SK-N-SH (cell line): ENCODE results near the gene DHX57. TPM values are rescaled to one million over a fixed set of nuclear protein-coding genes. Genes with fewer than 3 reads are reported as not detected.

Experiments used
- CTCF ChIA-PET: fragments of 300-600, 350-600 bp; formaldehyde crosslinking; extraction: SDS; loops from one replicate; lab custom pipeline; 2021; lab: Yijun Ruan, JAX
- POLR2A ChIA-PET: fragments of 350-600 bp; sonication (Branson Sonifier 250); formaldehyde crosslinking; extraction: SDS; loops from one replicate; lab custom pipeline; 2020; ENCODE audit warnings: antibody characterized with exemption, inconsistent platforms; lab: Yijun Ruan, JAX
- DNase-seq: peaks from one replicate; pipeline ENCODE4 v3.0.0; 2012
- H2AFZ ChIP-seq: fragments of 200-600 bp; sonication (generic); 2 replicates; pipeline ENCODE4 v1.8.1; 2016; ENCODE audit warnings: antibody characterized with exemption, mild to moderate bottlenecking, low read depth
- H3F3A ChIP-seq: fragments of 200-600 bp; sonication (generic); replicated peaks from 2 replicates; pipeline ENCODE3; 2016; ENCODE audit warnings: antibody characterized with exemption, mild to moderate bottlenecking; ENCODE audit not compliant: insufficient read depth
- H3K27ac ChIP-seq, 2 experiments: fragments of 200-500 bp in 1 of 2; fragments of 200-600 bp in 1 of 2; sonication (Bioruptor generic) in 1 of 2; sonication (generic), shearing (Covaris generic) in 1 of 2; 2 replicates each; pipeline versions ENCODE4 v1.5.1 to v1.6.1; 2014 to 2016; ENCODE audit warnings: low read depth in 2 of 2, inconsistent platforms in 1 of 2, low read length in 1 of 2, mild to moderate bottlenecking in 1 of 2, mixed read lengths in 1 of 2
- H3K27me3 ChIP-seq: fragments of 200-600 bp; sonication (generic), shearing (Covaris generic); 2 replicates; pipeline ENCODE4 v1.6.1; 2016; ENCODE audit warnings: mixed run types; ENCODE audit not compliant: insufficient read depth
- H3K36me3 ChIP-seq, 2 experiments: fragments of 200-500 bp in 1 of 2; fragments of 200-600 bp in 1 of 2; sonication (Bioruptor generic) in 1 of 2; sonication (generic) in 1 of 2; replicated peaks in 1 of 2; 2 replicates each; pipeline versions ENCODE3 to v1.5.1; 2014 to 2016; ENCODE audit warnings: low read length in 1 of 2, mild to moderate bottlenecking in 1 of 2; ENCODE audit not compliant: insufficient read depth in 2 of 2, control insufficient read depth in 1 of 2
- H3K4me1 ChIP-seq, 2 experiments: fragments of 200-500 bp in 1 of 2; fragments of 200-600 bp in 1 of 2; sonication (Bioruptor generic) in 1 of 2; sonication (generic), shearing (Covaris generic) in 1 of 2; 2 replicates each; pipeline versions ENCODE4 v1.5.1 to v1.6.1; 2014 to 2016; ENCODE audit warnings: low read depth in 1 of 2, low read length in 1 of 2, mixed run types in 1 of 2; ENCODE audit not compliant: insufficient read depth in 2 of 2, control insufficient read depth in 1 of 2
- H3K4me2 ChIP-seq: fragments of 200-600 bp; sonication (generic), shearing (Covaris generic); 2 replicates; pipeline ENCODE4 v1.6.1; 2017; ENCODE audit warnings: mixed run types
- H3K4me3 ChIP-seq, 2 experiments: fragments of 200-500 bp in 1 of 2; fragments of 200-600 bp in 1 of 2; sonication (Bioruptor generic) in 1 of 2; sonication (generic), shearing (Covaris generic) in 1 of 2; 2 replicates each; pipeline versions ENCODE4 v1.5.1 to v1.8.1; 2014 to 2016; ENCODE audit warnings: low read depth in 2 of 2, inconsistent platforms in 1 of 2, low read length in 1 of 2, mild to moderate bottlenecking in 1 of 2, mixed read lengths in 1 of 2, moderate library complexity in 1 of 2
- H3K79me2 ChIP-seq: fragments of 200-600 bp; sonication (generic); 2 replicates; pipeline ENCODE4 v1.8.1; 2017; ENCODE audit warnings: mild to moderate bottlenecking; ENCODE audit not compliant: insufficient read depth
- H3K9ac ChIP-seq: fragments of 200-600 bp; sonication (generic); 2 replicates; pipeline ENCODE4 v1.6.1; 2017; ENCODE audit warnings: mixed run types
- H3K9me2 ChIP-seq: fragments of 200-600 bp; sonication (generic); 2 replicates; pipeline ENCODE4 v1.6.1; 2017; ENCODE audit warnings: mixed run types
- H3K9me3 ChIP-seq: fragments of 200-600 bp; sonication (generic); 2 replicates; pipeline ENCODE4 v1.6.1; 2017; ENCODE audit warnings: mixed run types, mild to moderate bottlenecking, moderate library complexity
- H4K20me1 ChIP-seq: fragments of 200-600 bp; sonication (generic); 2 replicates; pipeline ENCODE4 v1.6.1; 2017; ENCODE audit warnings: mild to moderate bottlenecking, mixed run types; ENCODE audit not compliant: insufficient read depth
- CHD2 ChIP-seq: fragments of 150-350 bp; IDR thresholded peaks from 2 replicates; pipeline ENCODE4 v1.6.1; 2018; ENCODE audit warnings: low read length; ENCODE audit not compliant: partially characterized antibody
- CTCF ChIP-seq: fragments of 200-600 bp; sonication (generic); IDR thresholded peaks from 2 replicates; pipeline ENCODE4 v1.6.1; 2017; ENCODE audit warnings: antibody characterized with exemption, mild to moderate bottlenecking, moderate library complexity
- ELF1 ChIP-seq: IDR thresholded peaks from 2 replicates; pipeline ENCODE4 v1.4.0; 2012
- EP300 ChIP-seq, 2 experiments: IDR thresholded peaks; 2 replicates each; pipeline versions ENCODE4 v1.4.0 to v1.6.1; 2012; ENCODE audit warnings: borderline replicate concordance in 1 of 2, low read depth in 1 of 2, low read length in 1 of 2
- EZH2phosphoT487 ChIP-seq: fragments of 200-600 bp; sonication (generic); IDR thresholded peaks from 2 replicates; pipeline ENCODE4 v1.6.1; 2017; ENCODE audit warnings: low read depth, mixed run types, mild to moderate bottlenecking, antibody characterized with exemption, moderate library complexity, borderline replicate concordance
- FOSL2 ChIP-seq: IDR thresholded peaks from 2 replicates; pipeline ENCODE4 v1.4.0; 2012; ENCODE audit warnings: low read depth, mild to moderate bottlenecking, moderate library complexity, borderline replicate concordance
- FOXJ3 ChIP-seq: sonication (generic); formaldehyde crosslinking; IDR thresholded peaks from 2 replicates; pipeline ENCODE4 v1.5.1; 2020; ENCODE audit warnings: mild to moderate bottlenecking, missing genetic modification reagents
- GABPA ChIP-seq: IDR thresholded peaks from 2 replicates; pipeline ENCODE4 v1.4.0; 2012; ENCODE audit warnings: low read depth, mild to moderate bottlenecking
- GATA2 ChIP-seq: sonication (generic); formaldehyde crosslinking; IDR thresholded peaks from 2 replicates; pipeline ENCODE4 v1.5.0; 2020; ENCODE audit warnings: mild to moderate bottlenecking, missing genetic modification reagents
- IRF3 ChIP-seq: fragments of 150-350 bp; IDR thresholded peaks from 2 replicates; pipeline ENCODE4 v1.6.1; 2016; ENCODE audit warnings: mild to moderate bottlenecking, low read depth, low read length
- MEF2A ChIP-seq: IDR thresholded peaks from 2 replicates; pipeline ENCODE4 v1.4.0; 2012; ENCODE audit warnings: low read depth, borderline replicate concordance
- MXI1 ChIP-seq: IDR thresholded peaks from 2 replicates; pipeline ENCODE4 v1.6.1; 2012; ENCODE audit warnings: mild to moderate bottlenecking, low read depth, low read length, improper control_type of control experiment
- NFIC ChIP-seq: IDR thresholded peaks from 2 replicates; pipeline ENCODE4 v1.4.0; 2012; ENCODE audit warnings: borderline replicate concordance
- POLR2AphosphoS5 ChIP-seq: IDR thresholded peaks from 2 replicates; pipeline ENCODE4 v1.6.1; 2012; ENCODE audit warnings: low read depth, low read length
- RAD21 ChIP-seq: IDR thresholded peaks from 2 replicates; pipeline ENCODE4 v1.6.1; 2012; ENCODE audit warnings: mild to moderate bottlenecking, low read length
- RCOR1 ChIP-seq: fragments of 150-350 bp; IDR thresholded peaks from 2 replicates; pipeline ENCODE4 v1.6.1; 2017; ENCODE audit warnings: antibody characterized with exemption, low read length
- SMC3 ChIP-seq: IDR thresholded peaks from 2 replicates; pipeline ENCODE4 v1.6.1; 2012; ENCODE audit warnings: low read depth, low read length, improper control_type of control experiment
- USF1 ChIP-seq: IDR thresholded peaks from 2 replicates; pipeline ENCODE4 v1.4.0; 2012; ENCODE audit warnings: low read depth, borderline replicate concordance
- YY1 ChIP-seq: IDR thresholded peaks from 2 replicates; pipeline ENCODE4 v1.4.0; 2012; ENCODE audit warnings: low read depth, mild to moderate bottlenecking
- WGBS: methylation state at CpG from one replicate; pipeline ENCODE4 v1.1.6; 2017; ENCODE audit warnings: low lambda C conversion rate; 5-methylcytosine and 5-hydroxymethylcytosine counted together
- polyA plus RNA-seq, 3 experiments: library from polyadenylated mRNA; depleted of rRNA; stranded (reverse); fragments of >200 nt; gene quantifications; 2 replicates each; pipeline ENCODE4 v1.2.3, GENCODE V29; 2012

Gene DHX57
- polyA plus RNA-seq, 1 of the 3 experiments (the other 2 are of a cell fraction), result 12.3 TPM

GRCh38 chr2:38830526-38831159 lies 45.1 kb downstream of the DHX57 start:
- no peak for TF ChIP-seq FOXJ3
- TF ChIP-seq POLR2AphosphoS5, result no peak
- no peak for TF ChIP-seq RCOR1
- no peak for TF ChIP-seq CTCF
- Histone ChIP-seq H2AFZ (no peak overlapping the region), H3F3A (no peaks in the 10 kb centered on the region), H4K20me1 (no peaks in the 10 kb centered on the region), H3K9ac (no peak overlapping the region), H3K9me3 (no peaks in the 10 kb centered on the region), H3K27ac (no peak overlapping the region), H3K4me3 (no peak overlapping the region), H3K4me1 (peaks cover 0 to 8% of the 10 kb centered on the region in 2 experiments; a peak in 1 of 4 replicates), H3K27me3 (no peaks in the 10 kb centered on the region), H3K79me2 (no peaks in the 10 kb centered on the region), H3K36me3 (peaks cover 23 to 39% of the 10 kb centered on the region in 2 experiments), H3K4me2 (no peak overlapping the region), H3K9me2 (no peaks in the 10 kb centered on the region)
- CTCF ChIA-PET, result interaction anchor here (1.0 kb wide), 1 partner anchor 32 kb away, joined by 3 read pairs; no protein-coding TSS in a partner anchor
- 94% methylated on average over 6 of the region's 6 CpGs for whole genome bisulfite sequencing
- DNase-seq, result no peak
- POLR2A ChIA-PET, result no interaction called here

GRCh38 chr2:38829971-38830370 lies 45.8 kb downstream of the DHX57 start:
- Histone ChIP-seq H3K9me2 (no peaks in the 10 kb centered on the region), H3F3A (no peaks in the 10 kb centered on the region), H3K27me3 (no peaks in the 10 kb centered on the region), H3K36me3 (peaks cover 26 to 40% of the 10 kb centered on the region in 2 experiments), H3K4me3 (no peak overlapping the region), H4K20me1 (no peaks in the 10 kb centered on the region), H3K27ac (no peak overlapping the region), H3K4me1 (peaks cover 0 to 8% of the 10 kb centered on the region in 2 experiments; a peak in 1 of 4 replicates), H3K4me2 (no peak overlapping the region), H3K79me2 (no peaks in the 10 kb centered on the region), H2AFZ (no peak overlapping the region), H3K9ac (no peak overlapping the region), H3K9me3 (no peaks in the 10 kb centered on the region)
- TF ChIP-seq FOXJ3, result no peak
- no peak for TF ChIP-seq MEF2A
- whole genome bisulfite sequencing, result 95% methylated on average over 1 of the region's 1 CpG
- DNase-seq, result no peak
- POLR2A ChIA-PET, result no interaction called here
- CTCF ChIA-PET, result interaction anchor here (1.0 kb wide), 1 partner anchor 31 kb away, joined by 3 read pairs; no protein-coding TSS in a partner anchor

- peaks cover 23 to 43% of the 10 kb centered on the region in 2 experiments for H3K36me3 ChIP-seq
- WGBS, result 93% methylated on average over 4 of the region's 4 CpGs
- H3K9me3 ChIP-seq, result no peaks in the 10 kb centered on the region
- peaks cover 1% of the 10 kb centered on the region for H3F3A ChIP-seq
- ChIA-PET POLR2A (no interaction called here), CTCF (interaction anchor here (1.1 kb wide), 1 partner anchor 13 kb away, joined by 3 read pairs; no protein-coding TSS in a partner anchor)
- peaks cover 0 to 8% of the 10 kb centered on the region in 2 experiments; a peak in 1 of 4 replicates for H3K4me1 ChIP-seq
- H3K9ac ChIP-seq, result no peak overlapping the region
- no peaks in the 10 kb centered on the region for H4K20me1 ChIP-seq
- H3K4me2 ChIP-seq, result no peak overlapping the region
- H3K79me2 ChIP-seq, result no peaks in the 10 kb centered on the region
- no peak for DNase-seq
- no peak overlapping the region for H2AFZ ChIP-seq
- TF ChIP-seq EP300 (IDR thresholded peaks at IDR 0.05; ENCODE audit: borderline replicate concordance in 1 of 2, low read depth in 1 of 2, low read length in 1 of 2), result no peak
- TF ChIP-seq RAD21, result no peak
- TF ChIP-seq CHD2, result no peak
- TF ChIP-seq SMC3, result no peak
- no peak for TF ChIP-seq FOSL2
- TF ChIP-seq GATA2 (CRISPR knock-in tag), result no peak
- TF ChIP-seq YY1, result no peak
- TF ChIP-seq USF1, result no peak
- TF ChIP-seq MXI1, result no peak
- TF ChIP-seq NFIC, result no peak
- no peak for TF ChIP-seq ELF1
- no peak for TF ChIP-seq GABPA
- TF ChIP-seq EZH2phosphoT487, result no peak
- TF ChIP-seq IRF3, result no peak
- no peak overlapping the region for H3K4me3 ChIP-seq
- H3K27ac ChIP-seq, result no peak overlapping the region
- no peaks in the 10 kb centered on the region for H3K9me2 ChIP-seq
- no peaks in the 10 kb centered on the region for H3K27me3 ChIP-seq
Measured at GRCh38 chr2:38828460-38828859, 47.3 kb downstream of the DHX57 start.
